COLO829 (cell line): ENCODE data around the gene NOTUM.
"Not testable (repeated sequence)": the region's sequence is repeated elsewhere in the genome, so short reads cannot be mapped to it uniquely, and the experiment has no call there.

ENCODE experiments used
- DNase-seq: peaks from one replicate; pipeline ENCODE4 v3.0.0; 2012; ENCODE audit warnings: low spot score

NOTUM gene

DNA sequence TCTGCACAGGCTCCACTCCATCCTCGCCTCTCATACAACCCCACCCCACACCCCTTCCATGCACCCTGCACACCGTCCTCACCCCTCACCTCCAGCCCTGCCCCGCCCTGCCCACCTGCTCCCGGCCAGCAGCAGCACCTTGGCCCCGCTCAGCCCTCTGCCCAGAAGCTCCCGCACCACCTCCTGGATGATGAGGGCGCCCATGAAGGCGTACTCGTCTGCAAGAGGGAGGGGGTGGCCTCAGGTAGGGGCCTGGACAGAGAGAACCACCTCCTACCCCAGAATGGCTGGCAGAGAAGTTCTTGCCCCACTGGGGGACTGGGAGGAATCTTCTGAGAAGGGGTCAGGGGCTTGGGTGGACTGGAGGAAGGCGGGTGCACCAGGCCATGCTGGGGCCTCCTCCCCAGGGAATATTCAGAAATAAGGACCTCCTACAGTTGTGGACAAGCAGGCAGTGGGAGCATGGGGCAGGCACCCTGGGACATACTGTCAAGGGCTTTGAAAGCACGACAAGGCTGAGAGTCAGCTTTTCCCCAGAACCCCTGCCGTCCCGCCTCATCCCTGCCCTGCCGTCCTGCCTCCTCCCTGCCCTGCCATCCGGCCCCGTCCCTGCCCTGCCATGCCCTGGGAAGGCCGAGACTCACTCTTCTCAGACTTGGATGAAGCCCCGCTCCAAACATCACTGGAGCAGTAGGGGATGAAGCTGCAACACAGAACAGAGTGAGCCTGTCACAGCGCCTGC is 3.1 kb downstream of the NOTUM start:
- DNase-seq, result no peak

GRCh38 chr17:81956607-81957589 is 4.1 kb downstream of the NOTUM start:
- DNase-seq, result no peak

DNA sequence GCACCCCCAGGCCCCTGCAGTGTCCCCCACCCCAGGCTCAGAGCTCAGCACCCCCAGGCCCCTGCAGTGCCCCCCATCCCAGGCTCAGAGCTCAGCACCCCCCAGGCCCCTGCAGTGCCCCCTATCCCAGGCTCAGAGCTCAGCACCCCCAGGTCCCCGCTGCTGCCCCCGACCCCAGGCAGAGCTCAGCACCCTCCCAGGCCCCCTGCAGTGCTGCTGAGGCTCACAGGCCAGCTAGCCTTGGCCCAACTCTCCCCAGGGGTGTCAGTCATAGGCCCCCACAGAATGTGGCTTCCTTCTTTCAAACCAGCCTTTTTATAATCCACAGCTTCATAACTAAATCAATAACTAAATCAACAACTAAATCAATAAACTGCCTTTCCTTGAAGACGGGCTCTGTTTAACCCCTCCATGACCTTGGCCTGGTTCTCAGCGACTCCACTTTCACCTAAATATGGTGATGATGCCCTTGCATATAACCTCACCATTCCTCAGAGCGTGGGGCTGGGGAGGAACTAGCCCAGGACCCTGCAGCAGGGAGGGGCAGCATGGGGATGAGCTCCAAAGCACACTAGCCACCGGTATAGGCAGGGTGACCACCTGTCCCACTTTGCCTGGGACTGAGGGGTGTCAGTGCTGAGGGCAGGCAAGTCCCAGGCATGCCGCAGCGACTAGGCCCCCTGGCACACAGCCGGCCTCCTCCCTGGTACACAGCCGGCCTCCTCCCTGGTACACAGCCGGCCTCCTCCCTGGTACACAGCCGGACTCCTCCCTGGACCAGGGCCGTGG is 5.0 kb downstream of the NOTUM start:
- DNase-seq, result no peak

- no peak for DNase-seq
Measured at GRCh38 chr17:81955058-81955681, 5.8 kb downstream of the NOTUM start.

DNA sequence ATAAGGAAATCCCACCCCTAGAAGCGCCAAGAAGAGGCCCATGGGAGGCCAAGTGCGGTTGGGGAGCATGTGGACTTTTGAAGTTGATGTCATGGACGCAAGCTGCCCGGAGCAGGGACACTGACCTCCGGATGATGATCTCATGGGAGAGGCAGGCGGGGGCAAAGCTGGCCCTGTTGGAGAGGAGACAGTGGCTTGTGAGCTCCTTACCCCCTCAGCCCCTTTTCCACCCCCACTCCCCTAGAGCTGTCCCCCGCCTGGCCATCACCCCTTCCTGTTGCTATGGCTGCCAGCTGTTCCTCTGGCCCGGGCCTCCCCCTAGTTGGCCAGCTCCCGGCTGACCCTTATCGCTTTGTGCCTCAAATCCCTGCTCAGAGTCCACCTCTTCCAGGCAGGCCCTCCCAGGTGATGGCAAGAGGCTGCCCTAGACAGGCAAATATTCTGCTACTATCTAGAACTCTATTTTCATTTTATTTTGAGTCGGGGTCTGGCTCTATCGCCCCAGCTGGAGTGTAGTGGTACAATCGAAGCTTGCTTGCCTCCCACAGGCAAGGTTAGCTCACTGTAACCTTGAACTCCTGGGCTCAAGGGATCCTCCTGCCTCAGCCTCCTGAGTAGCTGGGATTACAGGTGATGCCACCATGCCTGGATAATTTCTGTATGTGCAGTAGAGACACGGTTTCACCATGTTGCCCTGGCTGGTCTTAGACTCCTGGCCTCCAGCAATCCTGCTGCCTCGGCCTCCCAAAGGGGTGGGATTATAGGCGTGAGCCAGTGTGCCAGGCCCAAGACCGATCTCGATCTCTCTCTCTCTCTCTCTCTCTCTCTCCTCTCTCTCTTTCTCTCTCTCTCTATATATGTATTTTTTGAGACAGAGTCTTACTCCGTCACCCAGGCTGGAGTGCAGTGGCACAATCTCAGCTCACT is 6.6 kb downstream of the NOTUM start:
- no peak for DNase-seq

GRCh38 chr17:81953443-81953842 is 7.5 kb downstream of the NOTUM start:
- not testable (repeated sequence) for DNase-seq

- DNase-seq, result no peak
Measured at GRCh38 chr17:81952792-81953228, 8.2 kb downstream of the NOTUM start.

DNA sequence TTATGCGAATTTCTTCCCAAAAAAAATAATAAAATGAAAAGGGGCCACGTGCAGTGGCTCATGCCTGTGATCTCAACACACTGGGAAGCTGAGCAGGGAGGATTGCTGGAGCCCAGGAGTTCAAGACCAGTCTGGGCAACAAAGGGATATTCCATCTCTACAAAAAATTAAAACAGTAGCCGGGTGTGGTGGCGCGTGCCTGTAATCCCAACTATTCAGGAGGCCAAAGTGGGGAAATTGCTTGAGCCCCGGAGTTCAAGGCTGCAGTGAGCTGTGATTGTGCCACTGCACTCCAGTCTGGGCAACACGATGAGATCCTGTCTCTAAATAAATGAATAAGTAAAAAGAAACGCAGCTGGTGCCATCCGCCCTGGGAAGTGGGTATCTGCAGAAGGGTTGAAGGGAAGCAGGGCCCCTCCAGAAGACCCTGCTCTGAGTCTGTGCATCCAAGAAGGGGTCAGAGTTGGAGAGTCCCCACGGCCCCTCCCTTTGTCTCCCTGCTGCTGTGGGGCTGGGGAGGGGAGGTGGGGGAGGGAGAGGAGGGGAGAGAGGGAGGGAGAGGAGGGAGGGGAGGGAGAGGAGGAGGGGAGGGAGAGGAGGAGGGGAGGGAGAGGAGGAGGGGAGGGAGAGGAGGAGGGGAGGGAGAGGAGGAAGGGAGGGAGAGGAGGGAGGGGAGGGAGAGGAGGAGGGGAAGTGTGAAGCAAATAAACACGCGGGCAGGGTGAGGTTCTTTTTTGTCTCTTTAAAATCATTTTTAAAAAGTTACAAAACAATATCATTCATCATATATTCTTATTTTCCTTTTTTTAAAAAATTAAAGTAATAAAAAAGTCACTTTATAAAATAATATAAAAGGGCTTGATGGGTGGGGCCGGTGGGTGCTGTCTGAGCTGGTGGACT is 9.0 kb downstream of the NOTUM start:
- DNase-seq, result no peak

GRCh38 chr17:81950501-81950900 is 10.5 kb downstream of the NOTUM start:
- no peak for DNase-seq

DNA sequence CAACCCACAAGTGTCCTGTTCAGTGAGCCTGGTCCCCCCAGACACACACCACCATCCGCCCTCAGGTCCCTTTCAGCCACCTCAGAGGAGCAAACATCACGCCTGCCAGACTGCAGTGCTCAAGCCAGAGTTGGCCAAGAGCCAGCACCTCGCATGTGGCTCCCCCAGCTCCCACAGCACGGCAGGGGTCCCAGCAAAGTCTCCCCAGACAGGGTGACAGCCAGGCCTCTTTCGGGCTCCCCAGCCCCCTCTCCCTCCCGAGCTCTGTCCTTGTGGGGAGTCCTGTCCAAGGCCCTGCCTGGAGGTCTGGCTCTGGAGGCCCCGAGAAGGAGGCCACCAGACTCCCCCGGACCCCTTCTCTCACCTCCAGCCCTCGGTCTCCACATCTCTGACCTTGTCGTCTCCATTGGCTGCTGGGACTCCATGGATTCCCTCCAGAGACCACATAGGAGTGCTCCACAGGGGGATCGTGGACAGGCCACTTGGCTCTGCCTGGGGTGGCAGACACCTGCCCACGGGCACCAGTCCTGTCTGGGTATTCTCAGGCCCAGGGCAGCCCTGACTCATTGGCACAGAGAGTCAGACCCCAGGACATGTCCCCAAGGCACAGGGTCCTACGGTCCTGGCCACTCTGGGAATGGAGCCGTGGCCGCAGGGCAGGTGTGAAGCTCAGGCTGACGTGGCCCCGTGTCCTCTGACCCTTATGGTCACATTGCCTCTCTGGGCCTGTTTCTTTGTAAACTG is 12.2 kb downstream of the NOTUM start:
- no peak for DNase-seq

DNA sequence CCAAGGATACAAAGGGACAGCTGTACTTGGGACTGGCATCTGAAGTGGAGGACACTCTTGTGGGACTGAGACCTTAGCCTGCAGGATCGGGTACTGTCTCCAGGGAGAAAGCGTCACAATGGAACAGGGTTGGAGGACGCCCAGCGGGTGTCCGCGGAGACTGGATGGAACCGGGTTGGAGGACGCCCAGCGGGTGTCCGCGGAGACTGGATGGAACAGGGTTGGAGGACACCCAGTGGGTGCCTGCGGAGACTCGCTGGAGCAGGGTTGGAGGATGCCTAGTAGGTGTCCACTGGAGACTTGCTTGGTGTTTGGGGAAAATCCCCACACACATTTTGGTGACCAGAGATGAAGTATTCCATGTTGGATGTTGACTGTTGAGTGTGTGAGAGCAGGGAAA is 13.8 kb downstream of the NOTUM start, which contains the start of gene MYADML2:
Gene MYADML2, minus strand, starts transcription at position 45 of the 400 bp plus-strand sequence. CDS start 5,492 bp downstream, outside the sequence.
- no peak for DNase-seq

- no peak for DNase-seq
Measured at GRCh38 chr17:81944858-81945257, 16.1 kb downstream of the NOTUM start.

- no peak for DNase-seq
Measured at GRCh38 chr17:81942167-81942553, 18.8 kb downstream of the NOTUM start.

DNA sequence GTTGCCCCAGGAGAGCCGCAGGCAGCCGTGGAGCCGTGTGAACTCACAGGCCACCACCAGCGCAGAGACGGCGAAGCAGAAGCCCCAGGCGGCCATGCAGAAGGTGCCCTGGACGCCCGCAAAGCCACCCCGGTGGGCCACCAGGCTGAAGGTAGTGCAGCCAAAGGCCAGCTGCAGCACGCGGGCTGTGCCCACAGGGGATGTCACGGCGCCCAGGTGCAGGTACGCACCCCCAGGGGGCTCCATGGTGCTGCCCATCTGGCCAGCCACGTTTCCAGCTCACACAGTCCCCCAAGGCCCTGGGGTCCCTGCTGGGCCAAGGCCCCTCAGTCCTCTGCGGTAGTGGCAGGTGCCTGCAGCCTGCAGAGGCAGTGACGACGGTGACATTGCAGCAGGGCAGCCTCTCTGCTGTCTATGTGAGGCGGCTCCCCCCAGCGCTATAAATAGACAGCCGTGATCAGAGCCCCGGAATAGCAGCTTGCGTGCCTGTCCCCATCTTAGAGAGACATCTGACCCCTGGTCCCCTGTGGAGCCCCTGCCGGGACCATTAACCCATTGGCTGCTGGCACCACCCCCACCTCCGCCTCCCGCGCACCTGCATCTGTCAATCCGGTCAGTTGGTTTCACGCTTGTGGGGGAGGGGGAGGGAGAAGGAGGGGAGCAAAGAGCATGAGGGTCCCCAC is 19.4 kb downstream of the NOTUM start:
- DNase-seq, result no peak

DNA sequence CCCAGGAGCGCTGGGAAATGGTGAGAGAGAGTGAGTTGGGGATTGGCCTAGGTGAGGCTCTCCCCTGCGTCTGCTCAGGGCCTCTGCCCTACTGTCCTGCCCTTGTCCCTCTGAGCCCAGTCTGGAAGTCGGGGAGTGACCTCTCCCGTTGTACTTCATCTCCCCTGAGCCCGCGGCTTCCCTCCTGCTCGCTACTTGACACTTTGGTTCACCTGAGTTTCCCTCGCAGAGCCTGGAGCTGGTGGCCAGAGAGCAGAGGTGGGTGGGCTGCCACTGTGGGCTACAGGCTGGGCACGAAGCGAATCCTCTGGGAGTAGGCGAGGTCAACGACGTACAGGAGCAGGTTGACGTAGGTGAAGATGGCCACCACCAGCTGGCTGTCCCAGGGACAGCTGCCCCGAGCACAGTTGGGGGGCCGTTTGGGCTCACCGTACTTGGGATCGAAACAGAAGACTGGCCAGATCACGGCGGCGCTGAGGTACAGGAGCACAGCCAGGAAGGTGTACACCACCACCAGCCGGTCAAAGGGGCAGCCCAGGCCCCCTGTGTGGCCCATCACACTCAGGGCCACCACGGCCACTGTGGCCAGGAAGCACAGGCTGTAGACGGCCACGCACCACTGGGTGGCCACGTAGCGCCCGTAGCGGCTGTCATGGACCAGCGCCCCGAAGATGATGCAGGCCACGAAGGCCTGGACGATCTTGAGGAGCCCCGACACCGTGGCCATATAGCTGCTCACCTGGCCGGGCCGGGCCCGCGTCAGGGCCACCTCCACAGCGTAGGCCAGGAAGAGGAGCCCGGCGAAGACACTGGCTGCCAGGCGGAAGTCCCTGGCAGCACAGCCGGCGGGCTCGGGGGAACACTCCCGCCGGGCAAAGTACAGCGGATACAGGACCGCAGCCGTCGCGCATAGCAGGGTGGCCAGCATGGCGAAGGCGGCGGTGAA is 20.2 kb downstream of the NOTUM start:
- no peak for DNase-seq

GRCh38 chr17:81939881-81940385 is 21.1 kb downstream of the NOTUM start:
- DNase-seq, result no peak

GRCh38 chr17:81939218-81939617 is 21.8 kb downstream of the NOTUM start:
- DNase-seq, result no peak
